Measurements from ENCODE around the gene GRID2.

- TF ChIP-seq NR2F1 (conservative IDR thresholded peaks at IDR 0.05) (no peak), SMC3 (IDR thresholded peaks at IDR 0.05; ENCODE audit: borderline replicate concordance, low read length) (no peak), RAD21 (IDR thresholded peaks at IDR 0.05; ENCODE audit: insufficient read depth, low read depth, low read length) (no peak), SUZ12 (IDR thresholded peaks at IDR 0.05; ENCODE audit: unreplicated experiment) (no peak), TARDBP (IDR thresholded peaks at IDR 0.05; ENCODE audit: borderline replicate concordance) (no peak), EZH2 (IDR thresholded peaks at IDR 0.05; ENCODE audit: borderline replicate concordance, control insufficient read depth, low read depth, low read length) (no peak), E2F4 (IDR thresholded peaks at IDR 0.05; ENCODE audit: low read depth, low read length) (no peak), ZBTB33 (IDR thresholded peaks at IDR 0.05) (no peak), SMAD5 (IDR thresholded peaks at IDR 0.05; ENCODE audit: low read depth) (no peak), TBL1XR1 (IDR thresholded peaks at IDR 0.05; ENCODE audit: low read depth, low read length) (no peak), NBN (IDR thresholded peaks at IDR 0.05) (no peak), POLR2A (IDR thresholded peaks at IDR 0.05; ENCODE audit: low read depth, low read length) (no peak)
These were observed 1341.4 kb downstream of the GRID2 start for GRCh38 chr4:93645120-93645519.

Data from GM12878 (cell line).